MG63 (cell line): Measurements from ENCODE around the gene TTYH3. TPM values are rescaled to one million over a fixed set of nuclear protein-coding genes. Genes with fewer than 3 reads are reported as not detected.

Experiments
- DNase-seq: peaks from one replicate; pipeline ENCODE4 v3.0.0-alpha.2; 2020
- H3K27me3 ChIP-seq: fragments of 250-450 bp; sonication (Bioruptor Pico); 2 replicates; pipeline ENCODE4 v1.5.1; 2020; ENCODE audit warnings: mild to moderate bottlenecking, moderate library complexity
- H3K36me3 ChIP-seq: fragments of 250-450 bp; sonication (Bioruptor Pico); 2 replicates; pipeline ENCODE4 v1.5.1; 2020; ENCODE audit warnings: mild to moderate bottlenecking, moderate library complexity
- H3K4me3 ChIP-seq: fragments of 250-450 bp; sonication (Bioruptor Pico); 2 replicates; pipeline ENCODE4 v1.5.1; 2020; ENCODE audit warnings: mild to moderate bottlenecking, moderate library complexity
- H3K9me3 ChIP-seq: fragments of 250-450 bp; sonication (Bioruptor Pico); 2 replicates; pipeline ENCODE4 v1.5.1; 2020; ENCODE audit warnings: mild to moderate bottlenecking, moderate library complexity
- total RNA-seq: library from RNA; depleted of rRNA; stranded (reverse); fragments of >200 nt; shearing (Covaris generic); gene quantifications from 2 replicates; pipeline ENCODE4 v1.2.3, GENCODE V29; 2014; ENCODE audit warnings: low replicate concordance

The TTYH3 gene
- total RNA-seq, 1 experiment from 2014 or later, result 29.8 TPM

DNA sequence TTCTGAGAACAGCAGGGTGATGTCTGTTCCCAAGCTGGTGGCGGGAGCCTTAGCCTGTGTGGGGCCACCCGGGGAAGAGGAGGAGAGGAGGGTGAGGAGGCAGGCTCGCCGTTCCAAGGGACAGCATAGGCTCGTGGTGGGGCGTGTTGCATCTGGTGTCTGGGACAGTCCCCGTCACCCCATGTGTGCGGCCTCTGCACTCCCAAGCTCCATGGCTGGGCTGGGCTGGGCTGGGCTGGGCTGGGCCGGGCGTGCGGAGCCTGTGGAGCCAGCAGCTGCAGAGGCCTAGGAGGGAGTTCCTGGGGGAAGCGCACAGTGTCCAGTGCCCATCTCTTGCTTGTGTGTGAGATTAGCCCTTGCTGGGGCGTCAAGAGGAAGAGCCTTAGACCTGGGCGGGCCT lies 20.9 kb upstream of the TTYH3 start:
- Histone ChIP-seq H3K36me3 (no peaks in the 10 kb centered on the region), H3K4me3 (no peak overlapping the region), H3K27me3 (no peaks in the 10 kb centered on the region), H3K9me3 (no peaks in the 10 kb centered on the region)
- no peak for DNase-seq

GRCh38 chr7:2611401-2611800 lies 20.4 kb upstream of the TTYH3 start:
- Histone ChIP-seq H3K4me3 (no peak overlapping the region), H3K36me3 (no peaks in the 10 kb centered on the region), H3K9me3 (no peaks in the 10 kb centered on the region), H3K27me3 (no peaks in the 10 kb centered on the region)
- no peak for DNase-seq

- no peaks in the 10 kb centered on the region for H3K27me3 ChIP-seq
- no peak for DNase-seq
- no peak overlapping the region for H3K4me3 ChIP-seq
- H3K36me3 ChIP-seq, result no peaks in the 10 kb centered on the region
- no peaks in the 10 kb centered on the region for H3K9me3 ChIP-seq
Observed at GRCh38 chr7:2611922-2612321, 19.9 kb upstream of the TTYH3 start.

GRCh38 chr7:2612445-2613097 lies 19.2 kb upstream of the TTYH3 start:
- Histone ChIP-seq H3K36me3 (no peaks in the 10 kb centered on the region), H3K9me3 (no peaks in the 10 kb centered on the region), H3K27me3 (no peaks in the 10 kb centered on the region), H3K4me3 (no peak overlapping the region)
- DNase-seq, result no peak

- H3K4me3 ChIP-seq, result no peak overlapping the region
- no peaks in the 10 kb centered on the region for H3K27me3 ChIP-seq
- no peaks in the 10 kb centered on the region for H3K9me3 ChIP-seq
- DNase-seq, result no peak
- no peaks in the 10 kb centered on the region for H3K36me3 ChIP-seq
Observed at GRCh38 chr7:2613098-2613930, 18.5 kb upstream of the TTYH3 start.

DNA sequence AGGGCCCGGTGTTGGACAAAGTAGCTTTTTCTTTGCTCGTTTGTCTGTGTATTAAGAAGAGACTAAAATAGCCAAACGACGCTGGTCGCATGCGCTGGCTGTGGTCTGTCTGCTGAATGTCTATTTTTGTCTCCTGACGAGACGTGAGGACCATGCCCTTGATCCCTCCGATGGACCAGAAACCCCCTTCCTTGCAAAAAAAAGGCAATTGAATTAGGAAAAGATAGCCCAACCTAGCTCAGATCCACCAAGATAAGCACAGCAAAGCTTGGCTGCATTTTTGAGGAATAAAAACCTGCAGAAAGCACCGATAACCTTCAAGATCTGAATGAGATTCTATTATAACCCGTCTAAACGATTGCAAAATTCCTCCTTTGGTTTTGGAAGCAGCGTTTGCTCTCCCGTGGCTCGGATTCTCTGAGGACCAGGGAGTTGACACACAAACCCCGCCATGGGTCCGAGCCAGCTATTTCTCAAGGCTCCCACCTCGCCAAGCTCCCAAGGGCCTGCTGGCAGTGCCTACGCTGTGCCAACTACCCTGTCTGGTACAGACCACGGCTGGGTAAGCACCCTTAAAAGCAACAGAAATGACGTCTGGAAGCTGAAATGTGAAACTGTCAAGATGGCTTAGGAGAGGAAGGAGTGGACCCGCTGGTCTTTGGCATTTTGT lies 17.7 kb upstream of the TTYH3 start:
- no peaks in the 10 kb centered on the region for H3K27me3 ChIP-seq
- H3K36me3 ChIP-seq, result no peaks in the 10 kb centered on the region
- no peaks in the 10 kb centered on the region for H3K9me3 ChIP-seq
- H3K4me3 ChIP-seq, result no peak overlapping the region
- peak; percentile 57 for DNase-seq

GRCh38 chr7:2614631-2615330 lies 17.0 kb upstream of the TTYH3 start:
- H3K9me3 ChIP-seq, result no peaks in the 10 kb centered on the region
- no peaks in the 10 kb centered on the region for H3K36me3 ChIP-seq
- H3K4me3 ChIP-seq, result no peak overlapping the region
- no peak for DNase-seq
- no peaks in the 10 kb centered on the region for H3K27me3 ChIP-seq

- Histone ChIP-seq H3K4me3 (no peak overlapping the region), H3K36me3 (no peaks in the 10 kb centered on the region), H3K27me3 (no peaks in the 10 kb centered on the region), H3K9me3 (no peaks in the 10 kb centered on the region)
- no peak for DNase-seq
Observed at GRCh38 chr7:2616387-2617324, 15.1 kb upstream of the TTYH3 start.

GRCh38 chr7:2617325-2617905 lies 14.4 kb upstream of the TTYH3 start:
- Histone ChIP-seq H3K4me3 (no peak overlapping the region), H3K9me3 (no peaks in the 10 kb centered on the region), H3K36me3 (no peaks in the 10 kb centered on the region), H3K27me3 (no peaks in the 10 kb centered on the region)
- no peak for DNase-seq

DNA sequence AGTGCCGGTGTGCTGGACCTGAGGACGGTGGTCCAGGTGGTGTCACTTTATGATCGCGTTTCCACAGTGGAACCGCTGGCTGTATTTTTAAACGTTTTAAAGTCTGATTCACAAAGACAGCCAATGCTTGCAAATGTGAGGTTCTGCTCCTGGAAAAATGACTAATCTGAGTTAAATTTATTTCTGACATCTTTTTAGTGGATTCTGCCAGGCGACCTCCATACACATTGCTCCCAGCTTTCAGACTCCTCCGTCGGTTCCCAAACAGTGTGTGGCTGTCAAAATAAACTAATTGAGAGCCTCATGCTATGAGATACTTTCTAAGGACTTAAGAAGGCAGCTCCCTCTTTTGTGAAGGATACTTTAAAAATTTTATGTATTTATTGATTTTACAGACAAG lies 12.7 kb upstream of the TTYH3 start:
- no peaks in the 10 kb centered on the region for H3K9me3 ChIP-seq
- no peaks in the 10 kb centered on the region for H3K27me3 ChIP-seq
- DNase-seq, result no peak
- H3K36me3 ChIP-seq, result no peaks in the 10 kb centered on the region
- no peak overlapping the region for H3K4me3 ChIP-seq

DNA sequence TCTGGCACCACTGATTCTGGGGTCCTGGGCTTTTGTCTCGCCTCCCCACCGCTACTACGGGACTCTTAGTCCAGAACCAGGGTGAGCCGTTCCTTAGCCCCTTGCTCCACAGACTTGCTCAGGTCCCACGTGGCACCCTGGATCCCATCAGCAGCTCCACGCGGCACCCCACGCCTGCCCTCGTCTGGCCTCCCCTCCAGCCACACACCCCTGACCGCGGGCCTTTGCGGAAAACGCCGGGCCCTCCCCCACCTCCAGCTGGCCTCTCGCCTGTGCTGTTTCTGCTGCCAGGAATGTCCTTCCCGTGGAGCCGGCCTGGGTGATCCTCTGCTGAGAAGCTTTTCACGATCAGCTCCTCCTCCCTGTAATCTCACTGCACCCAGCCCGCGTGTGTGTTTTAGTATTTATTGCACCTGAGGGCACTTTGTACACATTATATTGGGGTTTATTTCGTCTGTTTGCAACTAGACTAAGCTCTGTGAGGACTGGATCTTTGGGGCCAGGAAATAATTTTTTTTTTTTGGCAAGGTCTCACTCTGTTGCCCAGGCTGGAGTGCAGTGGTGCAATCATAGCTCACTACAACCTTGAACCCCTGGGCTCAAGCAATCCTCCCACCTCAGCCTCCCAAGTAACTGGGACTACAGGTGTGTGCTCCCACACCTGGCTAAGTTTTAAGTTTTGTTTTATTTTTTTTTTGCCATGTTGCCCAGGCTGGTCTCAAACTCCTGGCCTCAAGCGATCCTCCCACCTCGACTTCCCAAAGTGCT lies 10.5 kb upstream of the TTYH3 start:
- Histone ChIP-seq H3K27me3 (no peaks in the 10 kb centered on the region), H3K36me3 (no peaks in the 10 kb centered on the region), H3K9me3 (no peaks in the 10 kb centered on the region), H3K4me3 (no peak overlapping the region)
- no peak for DNase-seq

DNA sequence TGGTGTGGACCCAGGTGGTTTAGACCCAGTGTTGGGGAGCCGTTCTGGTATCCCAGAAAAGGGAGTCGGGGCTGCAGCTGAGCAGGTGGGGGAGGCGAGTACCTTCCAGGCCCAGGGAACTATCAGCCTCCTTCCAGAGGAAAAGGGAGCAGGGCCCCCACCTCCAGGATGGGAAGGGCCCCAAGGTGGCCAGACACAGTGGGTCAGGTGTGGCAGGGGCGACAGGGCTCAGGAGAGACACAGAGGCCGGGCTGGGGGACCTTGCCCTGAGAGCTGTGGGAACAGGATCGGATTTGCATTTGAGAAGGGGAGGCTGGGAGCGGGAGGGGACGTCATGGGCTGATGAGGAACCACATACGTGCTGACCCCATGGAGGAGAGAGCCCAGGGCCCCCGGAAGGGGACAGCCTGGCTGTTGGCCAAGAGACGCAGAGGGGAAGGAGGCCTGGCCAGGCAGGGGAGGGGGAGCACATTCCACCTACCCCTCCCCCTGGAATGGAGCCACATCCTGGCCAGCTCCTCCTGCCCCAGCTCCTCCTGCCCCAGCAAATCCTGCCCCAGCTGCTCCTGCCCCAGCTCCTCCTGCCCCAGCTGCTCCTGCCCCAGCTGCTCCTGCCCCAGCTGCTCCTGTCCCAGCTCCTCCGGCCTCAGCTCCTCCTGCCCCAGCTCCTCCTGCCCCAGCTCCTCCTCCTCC lies 9.7 kb upstream of the TTYH3 start:
- Histone ChIP-seq H3K9me3 (no peaks in the 10 kb centered on the region), H3K27me3 (no peaks in the 10 kb centered on the region), H3K4me3 (no peak overlapping the region), H3K36me3 (no peaks in the 10 kb centered on the region)
- DNase-seq, result no peak

DNA sequence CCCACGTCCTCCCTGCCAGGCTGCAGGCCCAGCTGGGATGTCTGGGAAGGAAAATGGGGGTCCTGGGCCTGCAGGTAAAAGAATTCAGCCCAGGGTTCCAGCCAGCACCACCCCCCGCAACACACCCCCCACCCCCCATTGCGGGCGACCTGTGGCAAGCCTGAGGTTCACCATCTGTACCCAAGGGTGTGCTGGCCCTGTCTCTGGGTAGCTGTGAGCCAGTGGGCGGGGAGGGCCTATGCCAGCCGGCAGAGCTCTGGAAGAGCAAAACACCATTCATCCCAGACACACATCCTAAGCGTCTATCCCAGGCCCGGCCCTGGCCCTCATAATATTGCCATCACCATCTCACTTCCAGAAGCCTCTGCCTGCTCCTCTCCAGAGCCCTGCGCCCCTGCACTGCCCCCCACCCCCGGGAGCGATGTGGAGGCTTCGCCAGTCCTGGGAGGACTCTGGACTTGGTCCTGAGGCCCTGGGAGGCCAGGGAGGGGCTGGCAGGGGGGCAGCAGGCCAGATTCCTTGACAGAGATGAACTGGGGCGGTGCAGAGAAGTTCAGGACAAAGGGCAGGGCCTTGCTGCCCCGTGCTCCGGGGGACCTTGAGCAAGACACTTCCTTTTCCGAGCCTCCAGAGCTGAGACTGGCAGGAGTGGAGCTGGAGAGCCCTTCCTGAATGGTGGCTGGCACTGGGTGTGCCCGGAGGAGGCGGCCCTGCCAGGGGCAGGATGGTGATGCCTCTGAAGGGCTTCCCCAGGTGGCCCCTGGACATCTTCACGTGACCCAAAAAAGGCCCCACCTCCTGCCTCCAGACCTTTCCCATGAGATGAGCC lies 8.7 kb upstream of the TTYH3 start:
- Histone ChIP-seq H3K4me3 (no peak overlapping the region), H3K36me3 (no peaks in the 10 kb centered on the region), H3K27me3 (no peaks in the 10 kb centered on the region), H3K9me3 (no peaks in the 10 kb centered on the region)
- DNase-seq, result no peak

- no peak for DNase-seq
- Histone ChIP-seq H3K27me3 (no peaks in the 10 kb centered on the region), H3K9me3 (no peaks in the 10 kb centered on the region), H3K36me3 (no peaks in the 10 kb centered on the region), H3K4me3 (no peak overlapping the region)
Observed at GRCh38 chr7:2623698-2624014, 8.1 kb upstream of the TTYH3 start.
